ENCODE data around the gene GRM1.

- TF ChIP-seq CTCF (IDR thresholded peaks at IDR 0.05; ENCODE audit: low read length) (no peak), EZH2 (IDR thresholded peaks at IDR 0.05; ENCODE audit: borderline replicate concordance, low read length) (no peak)
Observed at GRCh38 chr6:146028851-146029572, at the start of gene GRM1.
